Activated naive CD8-positive, alpha-beta T cell treated with anti-CD3 and anti-CD28 coated beads, Interleukin-2, amount 10 ng/mL, durations not matched to agents 7 days and 5 days (primary cell): ENCODE results near the gene NR2F6. TPM values are rescaled to one million over a fixed set of nuclear protein-coding genes. Genes with fewer than 3 reads are reported as not detected.
A peak's percentile ranks its signal among the peaks of the same experiment; 100 is the strongest.

Experiments used
- ATAC-seq: fragments of 150-1000 bp; cut with Tn5 transposase; one replicate; pipeline ENCODE4 v1.10.0; 2021; ENCODE audit warnings: low read depth, moderate library complexity
- POLR2A ChIA-PET: fragments of 350-600 bp; sonication (Branson Sonifier 250); formaldehyde crosslinking; loops from one replicate; lab custom pipeline; 2021; ENCODE audit warnings: antibody characterized with exemption; lab: Charles Lee
- DNase-seq: peaks from one replicate; pipeline ENCODE4 v3.0.0; 2021
- H3K27ac Mint-ChIP-seq: one replicate; pipeline ENCODE4 v1.8.0; 2022; ENCODE audit warnings: mild to moderate bottlenecking, mixed read lengths
- H3K27me3 Mint-ChIP-seq: one replicate; pipeline ENCODE4 v1.8.0; 2022; ENCODE audit warnings: mild to moderate bottlenecking, moderate library complexity, mixed read lengths
- H3K36me3 Mint-ChIP-seq: one replicate; pipeline ENCODE4 v1.8.0; 2021; ENCODE audit warnings: mild to moderate bottlenecking, mixed read lengths
- H3K4me1 Mint-ChIP-seq: one replicate; pipeline ENCODE4 v1.8.0; 2021; ENCODE audit warnings: mixed read lengths
- H3K4me3 Mint-ChIP-seq: one replicate; pipeline ENCODE4 v1.8.0; 2022; ENCODE audit warnings: mild to moderate bottlenecking, moderate library complexity, mixed read lengths
- H3K9me3 Mint-ChIP-seq: one replicate; pipeline ENCODE4 v1.8.0; 2021; ENCODE audit warnings: mixed read lengths
- total RNA-seq, 2 experiments: library from RNA; stranded (reverse); gene quantifications; one replicate each; pipeline ENCODE4 v1.2.3, GENCODE V29; 2021

Gene NR2F6
- total RNA-seq, 2 experiments from 2014 or later, result 2.3 to 3.0 TPM

DNA sequence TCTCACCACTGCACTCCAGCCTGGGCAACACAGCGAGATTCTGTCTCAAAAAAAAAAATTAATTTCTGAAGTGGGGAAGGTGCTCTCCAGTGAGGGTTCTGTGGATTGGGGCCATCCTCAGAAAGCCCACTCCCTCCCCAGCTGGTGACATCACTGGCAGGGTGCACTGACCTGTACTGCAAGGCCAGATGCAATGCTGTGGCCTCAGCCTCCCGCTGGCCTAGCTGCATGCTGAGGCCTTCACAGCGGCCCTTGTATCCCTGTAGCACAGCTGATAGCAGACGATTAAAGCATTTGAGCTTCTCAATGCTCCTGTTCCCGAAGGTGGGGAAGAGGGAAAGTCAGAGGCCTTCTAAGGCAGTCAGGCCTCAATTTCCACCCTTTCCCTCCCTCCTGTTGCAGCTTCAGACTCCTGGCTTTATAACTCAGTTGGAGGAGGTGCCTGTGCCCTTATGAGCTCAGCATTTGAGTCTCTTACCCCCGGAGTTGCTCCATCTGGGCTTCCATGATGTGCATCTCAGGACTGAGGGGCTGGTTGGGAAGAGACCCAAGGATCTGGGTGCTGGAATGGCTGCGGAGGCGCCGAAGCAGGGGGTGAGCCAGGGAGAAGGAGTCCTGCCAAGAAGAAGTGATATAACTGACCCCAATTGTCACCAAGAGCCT is 13.5 kb upstream of the NR2F6 start:
- no peak overlapping the region for H3K27ac Mint-ChIP-seq
- H3K36me3 Mint-ChIP-seq, result no peaks in the 10 kb centered on the region
- DNase-seq (no peak), ATAC-seq (no peak)
- H3K4me1 Mint-ChIP-seq, result peaks cover 5% of the 10 kb centered on the region
- POLR2A ChIA-PET, result interaction anchor here (0.8 to 1.5 kb wide), 3 partner anchors 9 to 31 kb away, joined by 3 to 4 read pairs (median 3); no protein-coding TSS in a partner anchor
- H3K27me3 Mint-ChIP-seq, result no peaks in the 10 kb centered on the region
- H3K4me3 Mint-ChIP-seq, result no peak overlapping the region
- H3K9me3 Mint-ChIP-seq, result no peaks in the 10 kb centered on the region

DNA sequence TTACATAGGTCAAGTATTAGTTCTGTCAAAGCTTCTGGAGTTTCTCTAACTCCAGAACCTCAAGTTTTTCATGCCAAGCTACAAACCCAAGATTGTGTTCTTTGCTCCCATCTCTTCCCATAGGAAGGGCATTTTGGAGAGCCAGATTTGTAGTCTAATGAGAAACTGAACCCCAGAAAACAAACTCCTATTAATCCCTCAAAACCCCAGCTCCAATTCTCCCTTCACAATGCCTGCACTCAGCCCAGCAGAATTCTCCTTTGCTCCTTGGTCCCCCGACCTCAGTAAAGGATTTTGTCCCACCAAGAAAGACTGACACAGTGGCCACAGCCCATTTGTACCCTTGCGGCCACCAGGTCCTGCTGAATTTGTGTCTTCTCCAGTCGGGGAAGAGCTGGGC is 10.4 kb upstream of the NR2F6 start:
- Mint-ChIP-seq H3K27ac (no peak overlapping the region), H3K4me3 (no peak overlapping the region)

DNA sequence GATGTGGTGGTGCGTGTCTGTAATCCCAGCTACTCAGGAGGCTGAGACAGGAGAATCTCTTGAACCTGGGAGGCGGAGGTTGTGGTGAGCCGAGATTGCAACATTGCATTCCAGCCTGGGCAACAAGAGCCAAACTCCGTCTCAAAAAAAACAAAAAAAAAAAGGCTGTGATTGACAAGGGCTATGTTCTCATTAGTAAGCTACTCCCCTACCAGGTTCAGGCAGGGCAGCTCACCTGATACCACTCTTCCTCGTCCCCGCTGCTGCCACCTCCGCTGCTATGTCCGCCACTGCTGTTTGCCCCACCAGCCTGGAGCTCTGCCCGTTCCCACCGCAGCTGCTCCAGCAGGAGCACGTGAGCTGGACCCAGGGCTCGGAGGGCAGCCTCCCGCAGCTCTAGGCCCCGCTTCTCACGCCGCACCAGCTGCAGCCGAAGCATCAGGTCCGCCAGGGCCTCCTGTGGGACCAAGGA is 9.5 kb upstream of the NR2F6 start:
- DNase-seq, result no peak
- Mint-ChIP-seq H3K27ac (no peak overlapping the region), H3K36me3 (no peaks in the 10 kb centered on the region), H3K27me3 (no peaks in the 10 kb centered on the region), H3K9me3 (no peaks in the 10 kb centered on the region), H3K4me1 (no peaks in the 10 kb centered on the region), H3K4me3 (no peak overlapping the region)
- POLR2A ChIA-PET, result no interaction called here
- no peak for ATAC-seq

More for the DNA sequence above, 10.4 kb upstream of the NR2F6 start:
- no peaks in the 10 kb centered on the region for H3K27me3 Mint-ChIP-seq
- POLR2A ChIA-PET, result no interaction called here
- no peaks in the 10 kb centered on the region for H3K9me3 Mint-ChIP-seq
- DNase-seq (no peak), ATAC-seq (no peak)
- H3K4me1 Mint-ChIP-seq, result peaks cover 5% of the 10 kb centered on the region
- H3K36me3 Mint-ChIP-seq, result no peaks in the 10 kb centered on the region

DNA sequence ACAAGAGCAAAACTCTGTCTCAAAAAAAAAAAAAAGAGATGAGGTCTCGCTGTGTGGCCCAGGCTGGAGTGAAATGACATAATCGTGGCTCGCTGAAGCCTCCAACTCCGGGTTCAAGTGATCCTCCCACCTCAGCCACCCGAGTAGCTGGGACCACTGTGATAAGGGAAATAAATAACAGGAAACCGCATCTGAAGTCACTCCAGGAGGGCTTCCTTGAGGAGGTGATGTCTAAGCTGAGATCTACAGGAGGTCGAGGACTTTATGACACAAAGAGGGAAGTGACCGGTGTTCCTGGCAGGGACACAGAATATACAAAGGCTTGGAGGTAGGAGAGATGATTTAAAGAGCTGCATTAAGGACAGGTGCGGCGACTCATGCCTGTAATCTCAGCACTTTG is 8.9 kb upstream of the NR2F6 start:
- POLR2A ChIA-PET, result interaction anchor here (0.6 kb wide), 1 partner anchor 69 kb away, joined by 4 read pairs; no protein-coding TSS in a partner anchor
- Mint-ChIP-seq H3K27ac (no peak overlapping the region), H3K4me3 (no peak overlapping the region), H3K9me3 (no peaks in the 10 kb centered on the region), H3K36me3 (no peaks in the 10 kb centered on the region), H3K27me3 (no peaks in the 10 kb centered on the region), H3K4me1 (no peaks in the 10 kb centered on the region)
- ATAC-seq (no peak), DNase-seq (no peak)

DNA sequence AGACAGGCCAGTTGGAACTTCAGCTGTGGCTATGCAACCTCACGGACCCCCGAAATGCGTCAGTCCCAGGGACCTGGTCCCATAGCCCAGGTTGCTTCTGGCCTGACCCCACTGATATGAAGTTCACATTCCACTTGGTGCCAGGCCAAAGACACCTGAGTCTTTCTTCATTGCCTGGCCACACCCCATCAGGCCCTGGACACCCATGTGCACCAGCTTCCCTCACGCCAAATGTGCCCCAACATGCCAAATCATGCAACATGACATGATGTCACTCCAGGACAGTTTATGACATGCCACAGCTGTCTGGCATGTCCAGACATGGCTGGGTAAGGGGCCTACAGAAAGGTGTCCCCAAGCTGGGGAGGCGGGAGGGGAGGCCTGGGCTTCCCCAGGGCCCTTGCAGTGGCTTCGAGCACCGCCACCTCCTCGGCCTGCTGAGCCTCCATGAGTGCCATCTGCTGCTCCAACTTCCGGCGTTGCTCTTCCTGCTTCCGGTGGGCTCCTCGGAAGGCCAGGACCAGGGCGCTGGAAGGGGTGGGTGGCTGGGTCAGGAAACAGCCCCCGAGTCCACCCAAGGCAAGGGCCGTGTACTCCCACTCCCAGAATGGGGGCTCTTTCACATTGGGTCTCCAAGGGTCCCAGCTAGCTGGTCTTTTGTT is 4.3 kb upstream of the NR2F6 start:
- POLR2A ChIA-PET, result no interaction called here
- Mint-ChIP-seq H3K27me3 (peaks cover 12% of the 10 kb centered on the region), H3K36me3 (no peaks in the 10 kb centered on the region), H3K27ac (no peak overlapping the region), H3K9me3 (no peaks in the 10 kb centered on the region), H3K4me3 (no peak overlapping the region), H3K4me1 (peaks cover 3% of the 10 kb centered on the region)
- ATAC-seq (no peak), DNase-seq (no peak)

DNA sequence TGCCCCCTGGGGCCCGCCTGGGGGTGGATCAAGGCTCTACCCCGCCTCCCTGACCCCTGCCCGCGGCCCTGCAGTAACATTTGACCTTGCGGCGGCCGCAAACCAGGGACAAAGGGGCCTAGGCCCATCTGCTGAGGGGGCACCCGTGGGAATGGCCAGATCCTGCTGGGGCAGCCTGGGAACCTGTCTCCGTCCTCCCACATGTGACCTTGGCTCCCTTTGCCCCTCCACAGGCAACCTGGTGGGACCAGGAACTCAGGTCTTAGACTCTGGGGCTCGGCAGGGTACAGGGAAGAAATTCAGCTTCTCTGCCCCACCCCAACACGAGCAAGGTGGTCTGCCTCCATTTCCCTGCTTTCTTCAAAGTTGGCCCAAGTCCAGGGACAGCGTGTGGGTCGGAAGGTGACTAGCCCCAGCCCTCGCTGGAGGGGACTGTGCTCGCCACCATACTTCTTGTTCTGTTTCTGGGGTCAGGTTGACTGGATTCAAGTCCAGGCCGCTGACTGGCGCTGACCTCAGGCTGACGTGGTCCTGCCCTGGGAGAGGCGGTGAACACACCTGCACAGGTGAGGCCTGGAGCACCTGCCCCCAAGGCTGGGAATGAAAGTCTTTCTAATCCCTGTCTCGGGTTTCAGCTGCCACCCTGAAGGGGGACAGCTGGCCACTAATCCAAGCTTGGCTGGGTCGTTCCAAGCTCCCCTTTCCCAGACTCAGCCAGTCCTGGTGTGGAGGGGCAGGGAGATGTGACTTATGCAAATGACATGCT is 2.5 kb upstream of the NR2F6 start:
- Mint-ChIP-seq H3K9me3 (no peaks in the 10 kb centered on the region), H3K27ac (no peak overlapping the region), H3K4me3 (no peak overlapping the region), H3K36me3 (no peaks in the 10 kb centered on the region), H3K4me1 (peaks cover 3% of the 10 kb centered on the region), H3K27me3 (peaks cover 22% of the 10 kb centered on the region)
- ATAC-seq (no peak), DNase-seq (no peak)
- POLR2A ChIA-PET, result no interaction called here

DNA sequence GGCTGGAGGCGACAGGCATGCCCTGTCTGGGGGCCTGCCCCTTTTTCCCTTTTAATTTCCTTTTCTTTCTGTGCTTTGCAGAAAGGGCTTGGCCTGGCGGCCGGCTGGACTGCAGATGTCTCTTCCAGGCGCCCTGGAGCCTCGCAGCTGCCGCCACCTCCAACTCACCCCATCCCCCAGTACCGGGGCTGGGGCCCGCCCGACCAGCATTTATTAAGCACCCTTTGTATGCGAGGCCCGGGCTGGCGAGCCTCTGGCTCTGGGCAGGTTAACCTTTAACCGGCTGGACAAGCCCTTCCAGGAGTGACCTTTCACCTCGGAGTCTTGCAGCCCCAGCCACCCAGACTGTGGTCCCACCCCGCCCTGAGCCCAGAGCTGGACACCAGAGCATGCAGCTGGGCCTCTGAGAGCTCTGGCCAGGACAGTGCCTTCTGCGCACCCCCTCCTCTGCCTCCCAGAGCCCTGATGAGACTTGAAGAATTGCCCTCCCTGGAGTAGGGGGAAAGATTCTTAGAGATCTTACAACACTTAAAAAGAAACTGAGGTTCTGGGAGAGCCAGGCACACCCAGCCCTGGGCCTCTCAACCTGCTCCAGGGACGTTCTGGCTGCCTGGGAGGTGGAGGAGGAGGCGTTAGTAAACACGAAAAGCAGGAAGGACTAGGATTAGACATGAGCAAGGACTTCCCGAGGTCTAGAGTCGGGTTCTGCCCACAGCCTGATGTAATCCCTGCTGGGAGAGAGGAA is 1.1 kb upstream of the NR2F6 start:
- H3K4me1 Mint-ChIP-seq, result peaks cover 3% of the 10 kb centered on the region
- POLR2A ChIA-PET, result no interaction called here
- no peak for DNase-seq
- H3K27me3 Mint-ChIP-seq, result peaks cover 22% of the 10 kb centered on the region
- H3K27ac Mint-ChIP-seq, result peak overlapping the region; percentile 61
- no peaks in the 10 kb centered on the region for H3K36me3 Mint-ChIP-seq
- no peak for ATAC-seq
- no peaks in the 10 kb centered on the region for H3K9me3 Mint-ChIP-seq
- H3K4me3 Mint-ChIP-seq, result peak overlapping the region; percentile 60

DNA sequence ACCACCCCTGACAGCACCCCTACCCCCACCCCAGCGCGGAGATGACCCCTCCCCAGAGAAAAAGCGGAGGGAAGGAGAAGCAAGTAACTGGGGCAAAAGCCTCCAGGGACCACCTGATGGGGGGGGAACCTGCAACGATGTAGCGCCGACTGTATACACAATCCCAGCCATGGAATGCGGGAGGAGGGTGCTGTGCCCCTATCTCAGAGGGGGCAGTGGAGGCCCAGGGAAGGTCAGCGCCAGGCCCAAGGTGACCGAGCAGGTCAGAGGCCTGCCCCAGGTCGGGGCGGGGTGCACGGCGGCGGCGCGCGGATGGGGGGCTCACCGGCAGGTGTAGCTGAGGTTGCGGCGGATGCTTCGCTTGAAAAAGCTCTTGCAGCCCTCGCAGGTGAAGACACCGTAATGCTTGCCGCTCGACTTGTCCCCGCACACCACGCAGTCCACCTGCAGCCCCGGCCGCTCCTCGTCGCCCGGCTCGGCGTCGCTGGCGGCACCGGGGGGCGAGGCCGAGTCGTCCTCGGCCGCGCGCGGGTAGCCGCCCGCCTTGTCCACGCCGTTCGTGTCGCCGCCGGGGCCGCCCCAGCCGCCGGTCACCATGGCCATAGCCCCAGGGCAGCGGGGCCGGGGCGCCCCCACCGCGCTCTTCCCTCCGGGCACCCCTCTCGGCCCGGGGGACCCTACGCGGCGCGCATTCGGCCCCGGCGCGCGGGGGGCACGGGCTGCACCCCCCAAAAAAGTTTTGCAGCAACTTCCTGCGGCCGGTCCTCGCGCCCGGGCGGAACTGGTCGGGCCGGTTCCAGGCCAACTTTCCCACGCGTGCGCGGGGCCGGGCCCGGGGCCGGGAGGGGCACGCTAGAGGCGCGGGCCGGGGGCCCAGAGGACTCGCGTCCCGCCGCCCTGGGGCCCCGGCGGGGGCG is 843 bp downstream of the NR2F6 start:
- POLR2A ChIA-PET, result no interaction called here
- DNase-seq (peak; percentile 51), ATAC-seq (no peak)
- Mint-ChIP-seq H3K4me3 (peak overlapping the region; percentile 28), H3K27ac (no peak overlapping the region), H3K36me3 (no peaks in the 10 kb centered on the region), H3K4me1 (peaks cover 3% of the 10 kb centered on the region), H3K27me3 (peaks cover 27% of the 10 kb centered on the region), H3K9me3 (no peaks in the 10 kb centered on the region)

DNA sequence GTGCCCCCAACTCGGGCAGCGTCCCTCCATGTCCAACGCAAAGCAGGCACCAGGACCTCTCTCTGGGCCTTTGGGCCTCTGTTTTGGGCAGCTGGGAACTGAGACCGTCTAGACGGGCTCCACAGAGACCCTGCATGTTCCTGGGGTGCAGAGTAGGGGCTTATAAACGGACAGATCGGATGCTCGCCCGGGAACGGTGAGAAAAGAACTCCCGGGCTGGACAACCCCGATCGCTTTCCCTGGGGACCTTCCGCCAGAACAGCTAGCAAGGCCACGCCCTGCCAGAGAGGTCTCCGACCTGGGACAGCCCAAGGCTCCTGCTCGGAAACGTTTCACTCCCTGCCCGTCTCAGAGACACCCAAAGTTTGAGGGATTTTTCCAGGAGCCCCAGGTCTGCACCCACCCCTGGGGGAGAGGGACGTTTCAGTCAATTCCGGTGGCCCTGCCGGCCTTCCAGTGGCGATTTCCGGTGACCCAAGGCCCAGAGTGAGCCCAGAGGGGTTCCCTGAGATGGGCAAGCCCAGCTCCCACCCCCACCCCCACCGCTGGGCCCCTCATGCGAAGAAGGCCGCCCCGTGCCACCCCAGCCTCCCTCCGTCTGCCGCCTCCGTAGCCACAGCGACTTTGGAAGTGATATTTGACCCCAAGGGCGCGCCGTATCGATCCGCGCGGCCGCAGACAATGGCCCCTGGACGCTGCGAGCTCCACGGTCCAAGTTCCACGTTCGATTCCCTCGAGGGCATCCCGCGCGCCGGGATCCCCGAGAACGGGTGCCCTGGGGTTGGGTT is 1.7 kb downstream of the NR2F6 start:
- Mint-ChIP-seq H3K27ac (no peak overlapping the region), H3K4me1 (peaks cover 3% of the 10 kb centered on the region), H3K27me3 (peaks cover 27% of the 10 kb centered on the region), H3K36me3 (no peaks in the 10 kb centered on the region), H3K4me3 (peak overlapping the region; percentile 28), H3K9me3 (no peaks in the 10 kb centered on the region)
- no peak for DNase-seq
- ATAC-seq, result no peak
- POLR2A ChIA-PET, result interaction anchor here (0.9 kb wide), 1 partner anchor 29 kb away, joined by 3 read pairs; the partner anchor contains the start of gene USE1

DNA sequence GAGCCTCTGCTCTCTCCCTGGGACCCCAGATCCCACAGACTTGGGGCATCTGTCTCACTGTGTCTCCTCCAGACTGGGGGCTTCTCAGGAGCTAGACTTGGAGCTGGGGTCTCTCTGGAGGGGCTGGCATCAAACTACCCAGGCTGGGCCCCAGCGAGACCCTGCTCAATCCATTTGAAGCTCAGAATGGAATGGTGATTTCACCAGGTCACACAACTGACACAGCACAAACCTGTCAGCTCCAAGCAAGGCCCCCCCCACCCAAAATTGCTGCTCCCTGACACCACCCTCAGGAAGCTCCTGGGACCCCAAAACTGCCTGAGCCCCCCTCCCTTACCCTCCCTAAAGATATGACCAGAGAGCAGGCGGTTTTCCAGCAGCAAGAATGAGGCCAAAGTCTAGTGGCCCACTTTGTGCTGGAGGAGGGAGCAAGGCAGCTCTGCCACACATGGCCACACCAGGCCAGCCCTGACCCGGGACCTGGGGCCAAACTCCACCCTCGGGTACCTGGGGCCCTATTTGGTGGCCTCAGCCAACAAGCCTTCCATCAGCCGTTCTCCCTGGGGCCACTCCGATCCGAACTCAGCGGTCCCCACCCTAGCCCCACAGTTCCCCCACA is 2.4 kb downstream of the NR2F6 start:
- DNase-seq, result no peak
- Mint-ChIP-seq H3K4me3 (no peak overlapping the region), H3K27me3 (peaks cover 26% of the 10 kb centered on the region), H3K4me1 (peaks cover 3% of the 10 kb centered on the region), H3K9me3 (no peaks in the 10 kb centered on the region), H3K27ac (no peak overlapping the region), H3K36me3 (no peaks in the 10 kb centered on the region)
- ATAC-seq, result no peak
- POLR2A ChIA-PET, result interaction anchor here (0.9 kb wide), 1 partner anchor 28 kb away, joined by 3 read pairs; the partner anchor contains the start of gene USE1

DNA sequence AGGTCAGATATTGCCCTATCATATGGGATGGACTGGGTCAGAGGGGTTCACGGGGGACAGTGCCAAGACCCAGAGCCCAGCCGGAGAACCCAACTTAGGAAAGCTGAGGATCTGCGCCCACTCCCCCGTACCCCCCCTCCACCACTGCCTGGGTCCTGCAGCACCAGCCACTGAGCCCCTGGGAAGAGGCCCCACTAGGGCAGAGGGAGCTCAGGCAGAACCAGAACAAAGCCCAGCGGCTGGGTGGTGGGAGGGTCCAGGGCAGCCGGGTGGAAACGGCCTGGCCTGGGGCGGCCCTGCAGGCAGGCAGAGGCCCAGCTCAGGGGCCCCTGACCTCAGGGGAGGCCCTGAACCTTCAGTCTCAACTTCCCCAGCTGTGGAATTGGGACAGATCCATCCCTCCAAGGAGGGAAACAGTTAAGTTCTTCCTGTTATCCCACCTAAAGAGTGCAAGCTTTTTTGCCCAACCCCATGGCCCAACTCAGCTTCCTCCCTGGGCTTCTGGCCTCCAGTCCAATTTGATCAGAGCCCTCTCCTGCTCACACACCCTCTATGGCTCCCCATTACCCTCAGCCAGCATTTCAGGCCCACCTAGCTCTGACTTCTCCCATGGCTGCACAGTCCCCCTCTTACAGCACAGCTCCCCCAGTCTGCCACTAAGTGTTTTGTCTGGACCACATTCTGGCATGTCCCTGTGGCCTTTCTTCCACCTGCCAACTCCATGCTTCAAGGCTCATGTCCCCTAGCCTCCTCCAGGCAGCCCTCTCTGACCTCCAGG is 3.1 kb downstream of the NR2F6 start:
- ATAC-seq (no peak), DNase-seq (no peak)
- Mint-ChIP-seq H3K4me3 (no peak overlapping the region), H3K9me3 (no peaks in the 10 kb centered on the region), H3K27ac (no peak overlapping the region), H3K4me1 (peaks cover 3% of the 10 kb centered on the region), H3K27me3 (peaks cover 23% of the 10 kb centered on the region), H3K36me3 (no peaks in the 10 kb centered on the region)
- POLR2A ChIA-PET, result no interaction called here
